Measurements from ENCODE around the gene UFSP2.

Gene UFSP2

DNA sequence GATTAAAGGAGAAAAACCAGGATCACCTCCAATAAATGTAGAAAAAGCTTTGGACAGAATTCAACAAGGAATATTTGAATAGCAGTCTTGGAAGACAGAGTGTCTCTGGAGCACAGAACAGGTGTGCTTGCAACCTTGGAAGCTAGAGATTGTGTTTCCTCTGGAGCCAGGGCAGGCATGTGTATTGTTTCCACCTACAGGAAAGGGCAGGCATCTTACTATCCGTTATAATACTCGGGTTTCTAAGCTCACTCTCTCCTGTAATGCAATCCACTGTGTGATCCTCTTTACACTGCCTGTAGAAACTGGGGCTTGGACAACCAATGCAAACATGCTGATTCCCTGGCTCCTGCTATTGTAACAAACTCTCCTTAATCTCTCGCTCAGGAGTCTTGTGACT lies 31.4 kb upstream of the UFSP2 start:
- Mint-ChIP-seq H3K27ac (no peak overlapping the region), H3K4me3 (no peak overlapping the region), H3K9me3 (no peaks in the 10 kb centered on the region), H3K27me3 (ENCODE audit: low read depth) (peaks cover 42% of the 10 kb centered on the region), H3K4me1 (ENCODE audit: low read depth) (no peaks in the 10 kb centered on the region), H3K36me3 (ENCODE audit: low read depth) (no peaks in the 10 kb centered on the region)

DNA sequence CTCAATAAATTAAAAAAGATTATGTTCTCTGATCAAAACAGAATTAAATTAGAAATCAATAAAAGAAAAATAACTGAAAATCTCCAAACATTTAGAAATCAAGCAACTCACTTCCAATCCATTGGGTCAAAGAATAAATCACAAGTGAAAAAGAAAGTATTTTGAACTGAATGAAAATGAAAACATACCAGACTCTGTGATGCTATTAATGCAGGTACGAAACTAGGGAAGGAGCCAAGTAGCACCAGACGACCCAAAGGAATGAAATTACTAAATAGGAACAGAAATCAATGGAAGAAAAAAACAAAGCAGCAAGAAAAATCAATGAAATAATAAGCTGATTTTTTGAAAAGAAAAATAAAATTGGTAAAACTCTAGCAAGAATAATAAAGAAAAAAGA lies 30.4 kb upstream of the UFSP2 start:
- Mint-ChIP-seq H3K27ac (no peak overlapping the region), H3K36me3 (ENCODE audit: low read depth) (no peaks in the 10 kb centered on the region), H3K27me3 (ENCODE audit: low read depth) (peaks cover 40% of the 10 kb centered on the region), H3K4me3 (no peak overlapping the region), H3K9me3 (no peaks in the 10 kb centered on the region), H3K4me1 (ENCODE audit: low read depth) (no peaks in the 10 kb centered on the region)

DNA sequence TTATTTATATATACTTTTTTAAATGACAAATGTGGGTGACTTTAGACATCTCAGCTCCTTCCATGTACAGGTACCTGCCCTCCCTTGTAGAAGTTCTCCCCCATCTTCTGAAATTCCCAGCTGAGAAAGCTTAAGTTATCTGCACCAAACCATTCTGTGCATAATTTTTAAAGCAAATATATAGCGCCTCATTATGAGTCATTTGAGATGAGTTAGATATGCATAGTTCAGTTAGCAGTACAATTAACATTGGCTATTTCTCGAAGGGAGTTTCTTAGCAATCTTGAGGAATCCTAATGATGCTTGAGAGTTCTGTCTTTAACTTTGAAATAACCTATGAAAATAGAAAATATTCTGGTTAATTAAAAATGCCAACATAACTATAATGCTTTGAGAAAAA lies 19.4 kb upstream of the UFSP2 start:
- H3K27ac Mint-ChIP-seq: no peak overlapping the region
- H3K27me3 Mint-ChIP-seq (ENCODE audit: low read depth): peaks cover 3% of the 10 kb centered on the region
- no peaks in the 10 kb centered on the region for H3K4me1 Mint-ChIP-seq (ENCODE audit: low read depth)

DNA sequence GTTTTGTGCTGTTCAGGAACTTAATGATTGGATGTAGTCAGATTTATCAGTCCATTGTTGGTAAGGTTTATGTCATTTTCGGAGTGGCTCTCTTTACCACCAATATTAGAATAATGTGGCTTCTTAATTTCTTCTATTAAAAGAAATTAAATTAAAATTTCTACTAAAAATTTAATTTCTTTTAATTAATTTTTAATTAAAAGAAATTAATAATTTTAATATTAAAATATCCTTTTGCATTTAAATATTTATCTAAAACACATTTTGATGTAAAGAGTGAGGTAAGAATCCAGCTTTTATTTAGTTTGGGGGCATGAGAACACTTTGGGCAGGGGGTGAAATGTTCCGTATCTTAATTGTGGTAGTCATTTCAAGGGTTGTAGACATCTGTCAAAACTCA lies 15.7 kb upstream of the UFSP2 start:
- H3K4me1 Mint-ChIP-seq (ENCODE audit: low read depth): no peaks in the 10 kb centered on the region
- H3K9me3 Mint-ChIP-seq: no peaks in the 10 kb centered on the region
- H3K36me3 Mint-ChIP-seq (ENCODE audit: low read depth): no peaks in the 10 kb centered on the region
- peaks cover 3% of the 10 kb centered on the region for H3K27me3 Mint-ChIP-seq (ENCODE audit: low read depth)
- H3K27ac Mint-ChIP-seq: no peak overlapping the region
- no peak overlapping the region for H3K4me3 Mint-ChIP-seq

More for the DNA sequence above, 19.4 kb upstream of the UFSP2 start:
- no peaks in the 10 kb centered on the region for H3K9me3 Mint-ChIP-seq
- H3K36me3 Mint-ChIP-seq (ENCODE audit: low read depth): no peaks in the 10 kb centered on the region
- no peak overlapping the region for H3K4me3 Mint-ChIP-seq

DNA sequence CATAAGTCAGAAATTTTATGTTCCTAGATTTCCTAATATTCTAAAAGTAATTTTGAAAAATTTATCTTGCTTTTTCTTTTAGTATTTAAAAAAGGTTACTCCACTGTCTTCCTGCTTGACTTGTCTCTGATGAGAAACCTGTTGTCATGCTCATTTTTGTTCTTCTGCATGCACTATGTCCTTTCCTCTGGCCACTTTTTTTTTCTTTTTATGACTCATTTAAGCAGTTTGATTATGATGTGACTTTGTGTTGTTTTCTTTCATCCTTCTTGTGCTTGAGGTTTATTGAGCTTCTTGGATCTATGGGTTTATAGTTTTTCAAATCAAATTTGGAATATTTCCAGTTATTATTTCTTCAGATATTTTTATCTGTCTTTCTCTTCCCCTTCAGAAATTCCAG lies 12.0 kb upstream of the UFSP2 start:
- no peaks in the 10 kb centered on the region for H3K36me3 Mint-ChIP-seq (ENCODE audit: low read depth)
- H3K4me1 Mint-ChIP-seq (ENCODE audit: low read depth): no peaks in the 10 kb centered on the region
- H3K9me3 Mint-ChIP-seq: no peaks in the 10 kb centered on the region
- H3K4me3 Mint-ChIP-seq: no peak overlapping the region
- H3K27me3 Mint-ChIP-seq (ENCODE audit: low read depth): peaks cover 3% of the 10 kb centered on the region
- H3K27ac Mint-ChIP-seq: no peak overlapping the region

DNA sequence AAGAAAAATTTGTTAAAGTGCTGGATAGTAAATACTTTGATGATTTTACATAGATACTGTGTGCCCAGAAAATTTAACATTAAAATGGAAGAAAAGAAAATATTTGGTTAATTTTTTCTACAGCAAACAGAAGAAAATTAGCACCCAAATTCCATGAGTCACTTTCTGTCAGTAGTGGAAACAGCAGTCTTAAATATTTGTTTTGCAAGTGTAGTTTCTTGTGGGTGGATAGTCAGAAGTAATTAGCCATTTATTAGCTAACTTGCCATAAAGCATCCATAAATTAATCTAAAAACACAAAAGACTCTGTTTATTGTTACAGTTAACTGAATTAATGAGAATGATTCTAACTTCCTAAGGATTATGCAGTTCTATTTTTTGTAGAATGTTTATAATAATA lies 9.7 kb upstream of the UFSP2 start:
- Mint-ChIP-seq H3K27ac (no peak overlapping the region), H3K27me3 (ENCODE audit: low read depth) (peaks cover 8% of the 10 kb centered on the region), H3K36me3 (ENCODE audit: low read depth) (no peaks in the 10 kb centered on the region), H3K9me3 (no peaks in the 10 kb centered on the region), H3K4me1 (ENCODE audit: low read depth) (no peaks in the 10 kb centered on the region), H3K4me3 (no peak overlapping the region)

DNA sequence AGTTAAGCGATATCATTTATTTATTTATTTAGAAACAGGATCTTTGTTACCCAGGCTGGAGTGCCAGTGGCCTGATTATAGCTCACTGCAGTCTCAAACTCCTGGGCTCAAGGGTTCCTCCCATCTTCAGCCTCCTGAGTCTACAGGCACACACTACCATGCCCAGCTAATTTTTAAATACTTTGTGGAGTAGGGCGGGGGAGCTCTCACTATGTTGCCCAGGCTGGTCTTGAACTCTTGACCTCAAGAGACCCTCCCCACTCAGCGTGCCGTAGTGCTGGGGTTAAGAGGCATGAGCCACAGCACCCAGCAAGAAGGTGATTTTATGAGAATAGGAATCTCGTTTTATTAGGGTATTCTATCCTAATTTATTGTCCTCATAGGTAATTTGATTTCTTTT lies 3.9 kb upstream of the UFSP2 start:
- Mint-ChIP-seq H3K36me3 (ENCODE audit: low read depth) (no peaks in the 10 kb centered on the region), H3K27me3 (ENCODE audit: low read depth) (peaks cover 19% of the 10 kb centered on the region), H3K9me3 (no peaks in the 10 kb centered on the region), H3K27ac (no peak overlapping the region), H3K4me3 (no peak overlapping the region), H3K4me1 (ENCODE audit: low read depth) (peaks cover 8% of the 10 kb centered on the region)

DNA sequence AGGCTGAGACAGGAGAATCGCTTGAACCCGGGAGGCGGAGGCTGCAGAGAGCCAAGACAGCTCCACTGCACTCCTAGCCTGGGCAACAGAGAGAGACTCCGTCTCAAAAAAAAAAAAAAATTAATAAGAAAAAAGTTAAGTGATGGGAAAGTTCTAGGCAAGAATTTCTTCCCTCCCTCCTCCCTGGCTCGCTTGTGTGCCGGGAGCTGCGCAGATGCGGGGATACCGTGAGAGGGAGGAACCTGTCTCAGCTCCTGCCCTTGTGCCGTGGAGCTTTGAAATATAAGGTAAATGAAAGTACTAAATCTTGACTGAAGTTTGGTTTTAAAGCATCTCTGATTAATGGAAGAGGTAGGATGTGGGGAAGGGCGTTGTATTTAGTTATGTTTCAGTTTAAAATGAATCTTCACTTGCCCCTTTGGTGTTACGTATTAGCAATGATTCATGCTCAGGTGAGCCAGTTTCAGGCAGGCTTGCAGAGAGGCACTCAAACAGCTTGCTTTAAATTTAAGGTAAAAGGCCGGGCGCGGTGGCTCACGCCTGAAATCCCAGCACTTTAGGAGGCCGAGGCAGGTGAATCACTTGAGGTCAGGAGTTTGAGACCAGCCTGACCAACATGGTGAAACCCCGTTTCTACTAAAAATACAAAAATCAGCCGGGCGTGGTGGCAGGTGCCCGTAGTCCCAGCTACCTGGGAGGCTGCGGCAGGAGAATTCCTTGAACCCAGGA lies 1.4 kb upstream of the UFSP2 start:
- H3K4me3 Mint-ChIP-seq: no peak overlapping the region

DNA sequence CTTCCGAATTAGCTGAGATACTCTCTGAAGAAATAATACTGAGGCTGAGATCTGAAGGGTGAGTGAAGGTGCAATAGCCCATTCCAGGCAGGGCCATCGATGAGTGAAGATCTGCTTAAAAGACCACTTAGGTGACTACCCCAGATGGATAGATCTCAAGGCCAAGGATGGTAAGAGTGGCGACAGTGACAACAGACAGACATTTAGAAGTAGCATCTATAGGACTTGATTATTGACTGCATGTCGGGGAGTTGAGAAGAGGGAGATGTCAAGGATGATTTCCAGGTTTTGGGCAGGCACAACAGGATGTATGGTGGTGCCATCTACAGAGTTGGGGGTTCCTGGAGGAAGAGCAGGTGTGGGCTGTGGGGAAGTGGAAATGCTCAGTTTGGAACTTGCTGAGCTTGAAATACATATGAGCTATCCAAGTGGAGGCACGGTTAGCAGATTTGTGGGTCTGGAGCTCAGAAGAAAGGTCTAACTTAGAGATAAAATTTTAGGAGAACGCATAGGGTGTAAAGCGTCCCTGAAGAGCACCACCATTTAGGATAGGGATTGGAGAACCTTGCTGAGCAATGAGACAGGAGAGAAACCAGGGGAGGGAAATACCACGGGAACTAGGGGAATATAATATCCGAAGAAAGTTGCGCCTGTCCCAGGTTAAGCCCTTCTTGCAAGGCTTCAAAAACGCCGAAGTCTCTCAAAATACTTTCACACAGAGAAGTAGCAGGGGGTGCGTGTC lies 688 bp downstream of the UFSP2 start:
- H3K4me1 Mint-ChIP-seq (ENCODE audit: low read depth): peaks cover 27% of the 10 kb centered on the region
- peaks cover 12% of the 10 kb centered on the region for H3K27me3 Mint-ChIP-seq (ENCODE audit: low read depth)
- H3K4me3 Mint-ChIP-seq: peak overlapping the region; percentile 88
- peak overlapping the region; percentile 88 for H3K27ac Mint-ChIP-seq
- H3K9me3 Mint-ChIP-seq: no peaks in the 10 kb centered on the region
- H3K36me3 Mint-ChIP-seq (ENCODE audit: low read depth): peaks cover 13% of the 10 kb centered on the region

More for the DNA sequence above, 1.4 kb upstream of the UFSP2 start:
- peaks cover 5% of the 10 kb centered on the region for H3K36me3 Mint-ChIP-seq (ENCODE audit: low read depth)
- peaks cover 20% of the 10 kb centered on the region for H3K4me1 Mint-ChIP-seq (ENCODE audit: low read depth)
- H3K27ac Mint-ChIP-seq: no peak overlapping the region
- H3K9me3 Mint-ChIP-seq: no peaks in the 10 kb centered on the region
- H3K27me3 Mint-ChIP-seq (ENCODE audit: low read depth): peaks cover 19% of the 10 kb centered on the region

DNA sequence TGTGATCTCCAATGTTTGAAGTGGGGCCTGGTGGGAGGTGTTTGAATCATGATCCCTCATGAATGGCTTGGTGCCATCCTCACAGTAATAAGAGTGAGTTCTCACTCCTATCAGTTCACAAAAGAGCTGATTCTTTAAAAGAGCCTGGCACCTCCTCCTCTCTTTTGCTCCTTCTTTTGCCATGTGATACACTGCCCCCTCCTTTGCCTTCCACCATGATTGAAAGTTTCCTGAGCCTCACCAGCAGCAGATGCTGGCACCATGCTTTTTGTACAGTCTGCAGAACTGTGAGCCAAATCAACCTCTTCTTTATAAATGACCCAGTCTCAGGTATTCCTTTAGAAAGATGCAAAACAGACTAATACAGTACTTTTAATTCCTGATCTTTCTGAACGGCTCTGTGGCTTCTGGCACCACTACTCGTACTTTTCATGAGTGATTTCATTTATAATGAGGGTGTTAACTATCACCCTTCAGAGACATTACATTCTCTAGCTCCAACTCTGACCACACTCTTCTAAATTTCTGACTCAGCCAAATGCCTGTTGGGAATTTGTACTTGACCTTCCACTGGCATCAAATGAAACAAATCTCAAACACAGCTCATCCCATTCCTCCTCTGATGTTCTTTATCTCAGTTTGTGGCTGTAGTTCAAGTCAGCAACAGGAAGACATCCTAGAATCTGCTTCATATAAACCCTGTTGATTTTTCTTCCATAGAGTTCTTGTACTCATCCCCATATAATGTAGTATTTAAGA lies 4.2 kb downstream of the UFSP2 start:
- H3K36me3 Mint-ChIP-seq (ENCODE audit: low read depth): peaks cover 19% of the 10 kb centered on the region
- no peaks in the 10 kb centered on the region for H3K9me3 Mint-ChIP-seq
- no peaks in the 10 kb centered on the region for H3K27me3 Mint-ChIP-seq (ENCODE audit: low read depth)
- no peak overlapping the region for H3K4me3 Mint-ChIP-seq
- H3K27ac Mint-ChIP-seq: no peak overlapping the region
- H3K4me1 Mint-ChIP-seq (ENCODE audit: low read depth): peaks cover 25% of the 10 kb centered on the region

DNA sequence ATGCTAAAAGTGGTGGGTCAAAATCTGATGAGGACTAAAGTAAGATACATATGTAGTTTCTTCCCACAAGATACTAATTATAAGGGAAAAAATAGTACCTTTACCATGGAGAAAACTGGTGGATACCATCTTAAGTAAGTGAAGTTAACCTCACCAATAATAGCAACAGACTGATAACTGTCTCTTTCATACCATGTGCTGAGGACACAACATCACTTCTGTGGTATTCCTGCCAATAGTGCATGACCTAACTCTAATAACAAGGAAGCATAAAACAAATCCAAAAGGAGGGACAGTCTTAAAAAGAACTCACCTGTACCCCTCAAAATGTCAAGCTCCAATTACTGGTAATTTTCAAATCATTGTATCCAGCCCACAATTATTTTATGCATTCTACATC lies 8.8 kb downstream of the UFSP2 start:
- peaks cover 5% of the 10 kb centered on the region for H3K4me1 Mint-ChIP-seq (ENCODE audit: low read depth)

DNA sequence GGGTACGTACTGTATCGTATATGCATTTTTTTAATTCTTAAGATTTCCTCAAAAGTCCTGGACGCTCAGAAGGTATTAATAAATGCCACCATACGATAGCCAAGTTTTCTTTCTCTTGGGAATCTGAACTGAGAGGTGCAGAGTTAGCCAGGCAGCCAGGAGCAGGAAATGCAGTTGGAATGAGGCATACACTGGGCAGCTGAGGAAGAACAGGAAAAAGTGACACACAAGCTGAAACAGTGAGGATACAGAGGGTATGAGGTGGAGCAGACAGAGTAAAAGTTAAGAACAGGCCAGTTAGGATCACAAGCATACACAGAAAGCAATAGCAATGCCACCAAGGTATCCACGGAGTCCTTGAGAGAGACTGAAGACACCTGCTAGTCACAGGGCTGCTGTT lies 13.4 kb downstream of the UFSP2 start:
- no peaks in the 10 kb centered on the region for H3K27me3 Mint-ChIP-seq (ENCODE audit: low read depth)
- H3K4me1 Mint-ChIP-seq (ENCODE audit: low read depth): no peaks in the 10 kb centered on the region
- H3K36me3 Mint-ChIP-seq (ENCODE audit: low read depth): peaks cover 26% of the 10 kb centered on the region
- peaks cover 4% of the 10 kb centered on the region for H3K9me3 Mint-ChIP-seq
- no peak overlapping the region for H3K4me3 Mint-ChIP-seq
- no peak overlapping the region for H3K27ac Mint-ChIP-seq

More for the DNA sequence above, 8.8 kb downstream of the UFSP2 start:
- Mint-ChIP-seq H3K4me3 (no peak overlapping the region), H3K9me3 (no peaks in the 10 kb centered on the region), H3K36me3 (ENCODE audit: low read depth) (peaks cover 19% of the 10 kb centered on the region), H3K27ac (no peak overlapping the region), H3K27me3 (ENCODE audit: low read depth) (no peaks in the 10 kb centered on the region)

DNA sequence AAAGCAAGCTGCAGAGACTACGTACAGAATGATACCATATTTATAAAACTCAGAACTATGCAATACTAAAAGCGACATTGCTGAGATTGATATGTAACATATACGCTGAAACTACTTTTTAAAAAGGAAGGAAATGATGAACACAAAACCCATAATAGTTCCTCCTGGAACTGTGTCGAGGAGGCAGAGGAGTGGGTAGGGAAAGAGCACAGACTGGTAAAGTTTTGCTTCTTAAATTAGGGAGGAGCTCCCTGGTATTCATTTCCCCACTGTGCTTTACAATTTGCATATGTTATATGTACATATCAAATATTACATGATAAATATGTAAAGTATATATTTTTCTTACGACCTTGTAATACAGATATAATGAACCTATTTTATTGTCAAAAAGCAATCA lies 13.9 kb downstream of the UFSP2 start:
- H3K36me3 Mint-ChIP-seq (ENCODE audit: low read depth): peaks cover 23% of the 10 kb centered on the region
- no peak overlapping the region for H3K4me3 Mint-ChIP-seq

DNA sequence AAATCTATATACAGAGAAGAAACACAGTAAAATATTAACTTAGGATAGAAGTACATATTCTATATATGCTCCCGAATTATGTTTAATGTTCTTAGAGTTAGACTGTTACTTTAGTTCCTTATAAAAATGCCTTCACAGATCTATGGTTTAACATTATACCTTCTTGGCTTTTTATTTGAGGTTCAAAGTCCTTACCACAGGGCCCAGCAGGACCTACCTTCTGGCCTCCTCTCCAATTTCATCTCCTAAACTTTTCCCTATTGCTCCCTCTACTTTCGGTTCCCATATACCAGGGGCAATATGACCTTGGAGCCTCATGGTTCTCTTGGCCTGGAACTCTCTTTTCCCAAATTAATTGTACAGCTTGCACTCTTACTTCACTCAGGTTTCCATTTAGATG lies 17.3 kb downstream of the UFSP2 start:
- H3K4me3 Mint-ChIP-seq: no peak overlapping the region
- peaks cover 31% of the 10 kb centered on the region for H3K36me3 Mint-ChIP-seq (ENCODE audit: low read depth)
- no peaks in the 10 kb centered on the region for H3K4me1 Mint-ChIP-seq (ENCODE audit: low read depth)
- no peaks in the 10 kb centered on the region for H3K27me3 Mint-ChIP-seq (ENCODE audit: low read depth)
- no peak overlapping the region for H3K27ac Mint-ChIP-seq
- peaks cover 4% of the 10 kb centered on the region for H3K9me3 Mint-ChIP-seq

More for the DNA sequence above, 13.9 kb downstream of the UFSP2 start:
- Mint-ChIP-seq H3K9me3 (peaks cover 4% of the 10 kb centered on the region), H3K27ac (no peak overlapping the region), H3K4me1 (ENCODE audit: low read depth) (no peaks in the 10 kb centered on the region), H3K27me3 (ENCODE audit: low read depth) (no peaks in the 10 kb centered on the region)

Data from T-helper 1 cell treated with Interleukin-12 subunit alpha and Interleukin-12 subunit beta and Interleukin-4 antibody, amounts not matched to agents 30 μg/mL and 1 μg/mL, for 36 hours (primary cell).